Measurements from ENCODE around the gene MTURN.
"Not testable (repeated sequence)": the region's sequence is repeated elsewhere in the genome, so short reads cannot be mapped to it uniquely, and the experiment has no call there.

Gene MTURN

DNA sequence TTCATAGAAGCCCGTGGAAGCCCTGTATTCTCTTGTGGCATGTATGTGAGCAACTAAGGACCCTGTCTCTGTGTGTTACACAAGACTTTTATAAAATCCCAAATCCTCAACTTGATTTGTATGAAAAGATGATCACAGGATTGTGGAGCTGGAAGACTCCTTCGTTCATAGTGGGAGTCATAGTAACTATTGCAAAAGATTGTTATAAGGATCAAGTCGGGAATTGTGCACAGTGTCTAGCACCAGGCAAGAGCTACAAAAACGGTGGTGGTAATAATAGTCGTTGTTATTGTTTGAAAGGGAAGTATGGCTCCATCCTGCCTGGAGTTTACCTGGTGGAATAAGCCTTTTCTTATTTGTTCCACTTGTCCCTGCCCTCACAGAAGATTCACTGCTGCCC is 42.8 kb upstream of the MTURN start:
- no peaks in the 10 kb centered on the region for H3F3A ChIP-seq (ENCODE audit: insufficient read depth, low read length)
- no peak overlapping the region for H2AFZ ChIP-seq (ENCODE audit: low read length)
- H3K79me2 ChIP-seq (ENCODE audit: insufficient read depth, low read length): no peaks in the 10 kb centered on the region
- no peak overlapping the region for H3K4me3 ChIP-seq (ENCODE audit: low read depth, low read length, poor library complexity, severe bottlenecking)
- H3K27ac ChIP-seq (ENCODE audit: low read depth, low read length, poor library complexity, severe bottlenecking): no peak overlapping the region
- no peaks in the 10 kb centered on the region for H3K9me3 ChIP-seq (ENCODE audit: low read length)
- no peaks in the 10 kb centered on the region for H4K20me1 ChIP-seq (ENCODE audit: insufficient read depth, low read length)
- no peak overlapping the region for H3K9ac ChIP-seq (ENCODE audit: low read length)
- no peaks in the 10 kb centered on the region for H3K9me2 ChIP-seq (ENCODE audit: low read depth, low read length)
- H3K27me3 ChIP-seq (ENCODE audit: insufficient read depth, low read length): no peaks in the 10 kb centered on the region
- TF ChIP-seq EZH2 (IDR thresholded peaks at IDR 0.05; ENCODE audit: borderline replicate concordance, low read length): no peak
- TF ChIP-seq, protein P1, sequence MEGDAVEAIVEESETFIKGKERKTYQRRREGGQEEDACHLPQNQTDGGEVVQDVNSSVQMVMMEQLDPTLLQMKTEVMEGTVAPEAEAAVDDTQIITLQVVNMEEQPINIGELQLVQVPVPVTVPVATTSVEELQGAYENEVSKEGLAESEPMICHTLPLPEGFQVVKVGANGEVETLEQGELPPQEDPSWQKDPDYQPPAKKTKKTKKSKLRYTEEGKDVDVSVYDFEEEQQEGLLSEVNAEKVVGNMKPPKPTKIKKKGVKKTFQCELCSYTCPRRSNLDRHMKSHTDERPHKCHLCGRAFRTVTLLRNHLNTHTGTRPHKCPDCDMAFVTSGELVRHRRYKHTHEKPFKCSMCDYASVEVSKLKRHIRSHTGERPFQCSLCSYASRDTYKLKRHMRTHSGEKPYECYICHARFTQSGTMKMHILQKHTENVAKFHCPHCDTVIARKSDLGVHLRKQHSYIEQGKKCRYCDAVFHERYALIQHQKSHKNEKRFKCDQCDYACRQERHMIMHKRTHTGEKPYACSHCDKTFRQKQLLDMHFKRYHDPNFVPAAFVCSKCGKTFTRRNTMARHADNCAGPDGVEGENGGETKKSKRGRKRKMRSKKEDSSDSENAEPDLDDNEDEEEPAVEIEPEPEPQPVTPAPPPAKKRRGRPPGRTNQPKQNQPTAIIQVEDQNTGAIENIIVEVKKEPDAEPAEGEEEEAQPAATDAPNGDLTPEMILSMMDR (IDR thresholded peaks at IDR 0.05; ENCODE audit: low read length): no peak
- H3K4me1 ChIP-seq (ENCODE audit: insufficient read depth, low read length, severe bottlenecking): no peaks in the 10 kb centered on the region
- no peaks in the 10 kb centered on the region for H3K36me3 ChIP-seq (ENCODE audit: insufficient read depth, low read length)
- no peak overlapping the region for H3K4me2 ChIP-seq (ENCODE audit: low read length)

DNA sequence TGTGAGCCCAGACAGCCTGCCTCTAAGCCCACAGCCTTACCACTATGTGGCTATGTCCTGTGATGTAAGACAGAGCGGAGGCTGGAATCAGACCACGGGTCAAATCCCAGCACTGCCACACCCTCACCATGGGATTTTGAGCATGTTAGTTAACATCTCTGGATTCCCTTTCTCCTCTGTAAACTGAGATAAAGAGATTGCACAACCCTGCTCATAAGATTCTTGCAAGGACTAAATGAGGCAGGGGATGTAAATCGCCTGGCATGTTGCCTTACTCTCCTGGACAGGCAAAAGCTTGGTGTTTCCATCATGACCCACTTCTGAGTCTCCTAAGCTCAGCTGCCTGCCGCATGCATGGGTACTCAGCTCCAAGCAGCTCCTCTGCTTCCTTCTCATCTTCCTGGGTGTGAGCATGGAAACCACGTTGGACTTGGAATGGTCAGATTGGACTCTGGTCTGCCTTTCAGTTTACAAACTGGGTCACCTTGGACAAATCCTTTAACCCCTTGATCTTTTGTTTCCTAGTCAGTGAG is 41.3 kb upstream of the MTURN start:
- no peaks in the 10 kb centered on the region for H3K36me3 ChIP-seq (ENCODE audit: insufficient read depth, low read length)
- no peak overlapping the region for H3K9ac ChIP-seq (ENCODE audit: low read length)
- H3K4me1 ChIP-seq (ENCODE audit: insufficient read depth, low read length, severe bottlenecking): no peaks in the 10 kb centered on the region
- no peak for TF ChIP-seq EZH2 (IDR thresholded peaks at IDR 0.05; ENCODE audit: borderline replicate concordance, low read length)
- TF ChIP-seq, protein P1 (IDR thresholded peaks at IDR 0.05; ENCODE audit: low read length): no peak
- no peak overlapping the region for H3K27ac ChIP-seq (ENCODE audit: low read depth, low read length, poor library complexity, severe bottlenecking)
- no peaks in the 10 kb centered on the region for H3K79me2 ChIP-seq (ENCODE audit: insufficient read depth, low read length)
- no peaks in the 10 kb centered on the region for H3K27me3 ChIP-seq (ENCODE audit: insufficient read depth, low read length)
- no peaks in the 10 kb centered on the region for H3K9me2 ChIP-seq (ENCODE audit: low read depth, low read length)
- no peaks in the 10 kb centered on the region for H4K20me1 ChIP-seq (ENCODE audit: insufficient read depth, low read length)
- no peak overlapping the region for H2AFZ ChIP-seq (ENCODE audit: low read length)
- no peak overlapping the region for H3K4me2 ChIP-seq (ENCODE audit: low read length)
- H3K9me3 ChIP-seq (ENCODE audit: low read length): no peaks in the 10 kb centered on the region
- H3K4me3 ChIP-seq (ENCODE audit: low read depth, low read length, poor library complexity, severe bottlenecking): no peak overlapping the region
- H3F3A ChIP-seq (ENCODE audit: insufficient read depth, low read length): no peaks in the 10 kb centered on the region

DNA sequence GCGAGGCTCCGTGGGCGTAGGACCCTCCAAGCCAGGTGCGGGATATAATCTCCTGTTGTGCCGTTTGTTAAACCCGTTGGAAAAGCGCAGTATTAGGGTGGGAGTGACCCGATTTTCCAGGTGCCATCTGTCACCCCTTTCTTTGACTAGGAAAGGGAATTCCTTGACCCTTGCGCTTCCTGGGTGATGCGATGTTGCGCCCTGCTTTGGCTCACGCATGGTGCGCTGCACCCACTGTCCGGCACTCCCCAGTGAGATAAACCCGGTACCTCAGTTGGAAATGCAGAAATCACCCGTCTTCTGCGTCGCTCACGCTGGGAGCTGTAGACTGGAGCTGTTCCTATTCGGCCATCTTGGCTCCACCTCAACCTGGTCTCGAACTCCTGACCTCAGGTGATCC is 36.2 kb upstream of the MTURN start:
- not testable (repeated sequence) for H3F3A ChIP-seq (ENCODE audit: insufficient read depth, low read length); H4K20me1 ChIP-seq (ENCODE audit: insufficient read depth, low read length); H2AFZ ChIP-seq (ENCODE audit: low read length); H3K27me3 ChIP-seq (ENCODE audit: insufficient read depth, low read length); H3K4me3 ChIP-seq (ENCODE audit: low read depth, low read length, poor library complexity, severe bottlenecking); H3K9ac ChIP-seq (ENCODE audit: low read length); H3K4me1 ChIP-seq (ENCODE audit: insufficient read depth, low read length, severe bottlenecking); H3K27ac ChIP-seq (ENCODE audit: low read depth, low read length, poor library complexity, severe bottlenecking); H3K36me3 ChIP-seq (ENCODE audit: insufficient read depth, low read length); H3K79me2 ChIP-seq (ENCODE audit: insufficient read depth, low read length); H3K9me3 ChIP-seq (ENCODE audit: low read length); H3K4me2 ChIP-seq (ENCODE audit: low read length); H3K9me2 ChIP-seq (ENCODE audit: low read depth, low read length)

DNA sequence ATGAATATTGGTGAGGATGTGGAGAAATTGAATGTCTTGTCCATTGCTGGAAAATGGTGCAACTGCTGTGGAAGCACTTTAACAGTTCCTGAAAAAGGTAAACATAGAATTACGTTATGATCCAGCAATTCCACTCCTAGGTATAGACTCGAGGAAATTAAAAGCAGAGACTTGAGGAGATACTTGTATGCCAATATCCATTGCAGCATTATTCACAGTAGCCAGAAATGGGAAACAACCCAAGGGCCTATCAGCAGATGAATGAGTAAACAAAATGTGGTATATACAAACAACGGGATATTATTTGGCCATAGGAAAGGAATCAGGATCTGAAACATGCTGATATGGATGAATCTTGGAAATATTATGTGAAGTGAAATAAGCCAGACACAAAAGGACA is 32.5 kb upstream of the MTURN start:
- TF ChIP-seq, protein P1 (IDR thresholded peaks at IDR 0.05; ENCODE audit: low read length): no peak
- no peak for TF ChIP-seq EZH2 (IDR thresholded peaks at IDR 0.05; ENCODE audit: borderline replicate concordance, low read length)
- Histone ChIP-seq H3K79me2 (ENCODE audit: insufficient read depth, low read length) (no peaks in the 10 kb centered on the region), H3K27me3 (ENCODE audit: insufficient read depth, low read length) (no peaks in the 10 kb centered on the region), H4K20me1 (ENCODE audit: insufficient read depth, low read length) (no peaks in the 10 kb centered on the region), H3K4me3 (ENCODE audit: low read depth, low read length, poor library complexity, severe bottlenecking) (no peak overlapping the region), H2AFZ (ENCODE audit: low read length) (no peak overlapping the region), H3K36me3 (ENCODE audit: insufficient read depth, low read length) (no peaks in the 10 kb centered on the region), H3F3A (ENCODE audit: insufficient read depth, low read length) (no peaks in the 10 kb centered on the region), H3K9ac (ENCODE audit: low read length) (no peak overlapping the region), H3K9me2 (ENCODE audit: low read depth, low read length) (no peaks in the 10 kb centered on the region), H3K27ac (ENCODE audit: low read depth, low read length, poor library complexity, severe bottlenecking) (no peak overlapping the region), H3K4me2 (ENCODE audit: low read length) (no peak overlapping the region), H3K4me1 (ENCODE audit: insufficient read depth, low read length, severe bottlenecking) (no peaks in the 10 kb centered on the region), H3K9me3 (ENCODE audit: low read length) (no peaks in the 10 kb centered on the region)

Data from OCI-LY1 (cell line).